GM15510 (cell line): ENCODE results near the gene SFI1.
A peak's percentile ranks its signal among the peaks of the same experiment; 100 is the strongest.

Source experiments
- POLR2A ChIP-seq: IDR thresholded peaks from 3 replicates; pipeline ENCODE4 v1.6.1; 2011; ENCODE audit warnings: borderline replicate concordance; ENCODE audit not compliant: insufficient read length; ENCODE audit errors: extremely low read depth

SFI1 gene

GRCh38 chr22:31628969-31629708 lies 132.8 kb downstream of the SFI1 start:
- TF ChIP-seq POLR2A: no peak

GRCh38 chr22:31629741-31630184 lies 133.4 kb downstream of the SFI1 start:
- no peak for TF ChIP-seq POLR2A

- TF ChIP-seq POLR2A: peak; percentile 21
Measured at GRCh38 chr22:31630331-31631329, 134.3 kb downstream of the SFI1 start.

DNA sequence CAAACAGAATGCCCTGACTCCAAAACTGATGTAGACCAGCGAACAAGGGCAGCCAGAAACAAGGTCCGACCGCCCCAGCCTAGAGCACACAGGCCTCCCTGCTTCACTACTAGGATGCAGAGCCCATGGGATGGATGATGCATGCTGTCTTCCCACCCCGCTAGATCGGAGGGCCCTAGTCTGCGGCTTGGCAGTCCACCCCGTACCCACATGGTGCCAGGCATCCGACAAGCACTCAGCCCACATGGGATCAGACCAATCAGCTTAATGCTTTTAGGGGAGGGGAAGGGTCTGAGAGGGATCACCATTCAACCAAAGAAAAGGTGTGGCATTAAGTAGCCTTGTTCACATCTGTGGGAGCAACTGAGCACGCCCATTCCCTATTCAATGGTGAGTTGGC lies 135.1 kb downstream of the SFI1 start:
- no peak for TF ChIP-seq POLR2A

- TF ChIP-seq POLR2A: no peak
Measured at GRCh38 chr22:31635638-31636306, 139.4 kb downstream of the SFI1 start.

DNA sequence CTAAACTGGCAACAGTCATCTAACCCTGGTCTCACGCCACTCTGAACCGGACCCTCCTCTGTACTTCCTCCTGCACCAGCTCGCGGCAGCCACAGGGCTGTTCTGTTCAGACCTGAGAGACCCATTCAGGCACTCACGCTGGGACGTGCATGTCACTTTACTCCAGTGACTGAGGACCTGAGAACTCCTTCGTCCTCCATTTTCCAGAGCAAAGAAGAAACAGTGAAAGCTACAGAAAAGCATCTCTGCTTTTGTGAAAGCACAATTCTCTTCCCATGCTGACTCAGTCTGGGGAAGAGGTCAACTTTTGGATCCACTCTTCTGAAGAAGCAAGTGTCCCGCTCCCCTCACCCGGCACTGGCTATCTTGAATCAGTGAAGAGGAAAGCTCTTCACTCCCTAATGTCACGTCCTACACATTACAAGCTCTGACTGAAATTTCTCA lies 141.1 kb downstream of the SFI1 start:
- TF ChIP-seq POLR2A: peak; percentile 46

DNA sequence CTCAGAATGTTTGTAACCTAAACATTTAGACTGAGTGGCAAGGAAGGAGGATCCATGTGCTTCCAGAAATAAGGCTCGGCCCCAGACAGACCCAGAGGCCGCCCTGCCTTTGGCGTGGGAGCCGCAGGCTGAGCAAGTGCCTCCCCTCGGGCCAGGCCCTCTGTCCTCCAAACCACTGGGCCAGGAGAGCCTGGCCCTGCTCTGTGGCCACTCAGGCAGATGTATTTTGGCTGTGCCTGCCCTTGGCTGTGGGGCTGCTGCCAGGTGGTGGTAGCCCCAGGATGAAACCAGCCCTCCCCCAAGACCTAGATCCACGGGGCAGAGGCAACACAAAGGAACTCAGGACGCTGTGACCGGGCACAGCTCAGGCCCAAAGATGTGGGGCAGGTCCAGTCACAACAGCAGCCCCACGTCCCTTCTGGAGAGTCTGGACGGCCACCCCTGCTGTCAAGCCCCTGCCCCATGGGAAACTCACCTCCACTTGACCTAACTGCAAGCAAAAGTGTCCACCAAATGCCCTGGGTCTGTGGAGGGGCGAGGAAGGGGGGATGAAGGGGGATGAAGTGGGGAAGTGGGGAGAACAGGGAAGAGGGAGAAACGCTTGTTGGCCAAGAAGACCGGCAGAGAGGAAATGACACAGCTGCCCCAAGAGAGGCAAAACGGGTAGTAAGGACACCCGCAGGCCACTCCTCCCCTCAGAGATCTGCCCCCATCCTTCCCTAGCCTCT lies 141.7 kb downstream of the SFI1 start:
- TF ChIP-seq POLR2A: peak; percentile 54

DNA sequence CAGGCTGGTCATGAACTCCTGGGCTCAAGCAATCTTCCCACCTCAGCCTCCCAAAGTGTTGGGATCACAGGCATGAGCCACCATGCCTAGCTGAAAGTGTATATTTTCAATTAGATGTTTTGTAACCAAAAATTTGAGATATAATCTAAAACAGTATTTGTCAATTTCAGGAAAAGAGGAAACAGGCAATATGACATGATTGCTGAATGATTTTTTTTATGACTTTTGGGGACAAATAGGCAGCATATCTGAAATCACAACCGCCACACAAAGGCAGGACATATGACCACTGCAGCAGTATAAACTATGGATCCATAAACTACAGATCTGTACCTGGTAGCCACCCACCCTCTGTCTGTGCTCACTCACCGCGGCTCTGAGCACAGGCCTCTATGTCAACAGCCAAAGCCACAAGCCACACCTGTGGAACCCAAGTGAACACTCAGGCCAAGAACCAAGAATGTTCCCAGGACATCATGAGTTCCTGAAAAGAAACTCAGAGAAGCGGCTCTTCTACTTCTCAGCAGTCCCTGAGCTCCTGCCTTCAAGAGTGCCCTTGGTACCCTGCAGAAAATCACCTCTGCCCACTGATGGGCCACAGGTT lies 143.2 kb downstream of the SFI1 start:
- TF ChIP-seq POLR2A: no peak

GRCh38 chr22:31646186-31647019 lies 150.1 kb downstream of the SFI1 start:
- TF ChIP-seq POLR2A: no peak

GRCh38 chr22:31647066-31647465 lies 150.7 kb downstream of the SFI1 start:
- no peak for TF ChIP-seq POLR2A

- TF ChIP-seq POLR2A: no peak
Measured at GRCh38 chr22:31647523-31648320, 151.4 kb downstream of the SFI1 start.

DNA sequence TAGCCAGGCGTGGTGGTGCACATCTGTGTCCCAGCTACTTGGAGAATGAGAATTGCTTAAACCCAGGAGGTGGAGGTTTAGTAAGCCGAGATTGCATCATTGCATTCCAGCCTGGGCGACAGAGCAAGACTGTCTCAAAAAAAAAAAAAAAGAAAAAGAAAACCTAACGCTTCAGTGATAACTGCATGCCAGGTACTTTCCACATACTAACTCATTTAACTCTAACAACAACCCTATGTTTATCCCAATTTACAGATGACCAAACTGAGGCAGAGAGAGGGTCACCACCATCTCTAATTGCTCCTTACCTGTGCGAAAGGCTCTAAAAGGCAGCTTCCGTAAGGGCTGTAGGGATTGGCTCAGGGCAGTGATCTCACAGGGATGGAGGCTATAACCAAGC lies 154.1 kb downstream of the SFI1 start:
- TF ChIP-seq POLR2A: no peak
